OCI-LY7 (cell line): Measurements from ENCODE around the gene ACOT11. TPM values are rescaled to one million over a fixed set of nuclear protein-coding genes. Genes with fewer than 3 reads are reported as not detected.

Experiments used
- BruUV-seq: library from RNA; stranded (reverse); fragments of 400-500 nt; replicated peaks from 2 replicates; lab custom pipeline; 2021; lab: Mats Ljungman, UMichigan
- CTCF ChIA-PET: fragments of 300-600 bp; sonication (Branson Sonifier 250); formaldehyde crosslinking; loops from one replicate; lab custom pipeline; 2022; ENCODE audit warnings: antibody characterized with exemption; ENCODE audit not compliant: unreplicated experiment; lab: Charles Lee
- POLR2A ChIA-PET: fragments of 300-600 bp; sonication (Branson Sonifier 250); formaldehyde crosslinking; loops from one replicate; lab custom pipeline; 2022; ENCODE audit warnings: antibody characterized with exemption; lab: Charles Lee
- DNase-seq: peaks from one replicate; pipeline ENCODE4 v3.0.0-alpha.2; 2015; ENCODE audit warnings: low spot score
- H2AFZ ChIP-seq: fragments of 200-600 bp; sonication (generic), shearing (Covaris generic); 2 replicates; pipeline ENCODE4 v1.6.1; 2014; ENCODE audit warnings: mild to moderate bottlenecking, antibody characterized with exemption, low read length, moderate library complexity
- H3K27ac ChIP-seq: fragments of 200-600 bp; sonication (generic); 2 replicates; pipeline ENCODE4 v1.5.1; 2014; ENCODE audit warnings: mixed run types, low read depth, mild to moderate bottlenecking, moderate library complexity, low read length, inconsistent platforms; ENCODE audit not compliant: poor library complexity, severe bottlenecking
- H3K36me3 ChIP-seq: fragments of 200-600 bp; sonication (generic); 2 replicates; pipeline ENCODE4 v1.6.1; 2014; ENCODE audit warnings: mild to moderate bottlenecking, antibody characterized with exemption, low read length, moderate library complexity, mixed read lengths; ENCODE audit not compliant: insufficient read depth
- H3K4me1 ChIP-seq: fragments of 200-600 bp; sonication (generic); 2 replicates; pipeline ENCODE4 v1.5.1; 2014; ENCODE audit warnings: mild to moderate bottlenecking, low read length; ENCODE audit not compliant: insufficient read depth, poor library complexity, severe bottlenecking
- H3K4me2 ChIP-seq: fragments of 200-600 bp; sonication (generic); 2 replicates; pipeline ENCODE4 v1.6.1; 2014; ENCODE audit warnings: mild to moderate bottlenecking, low read length
- H3K4me3 ChIP-seq: fragments of 200-600 bp; sonication (generic); 2 replicates; pipeline ENCODE4 v1.5.1; 2014; ENCODE audit warnings: mild to moderate bottlenecking, low read depth, low read length; ENCODE audit not compliant: poor library complexity, severe bottlenecking
- H3K79me2 ChIP-seq: fragments of 200-600 bp; sonication (generic); 2 replicates; pipeline ENCODE4 v1.6.1; 2016; ENCODE audit warnings: low read depth, mild to moderate bottlenecking, low read length, moderate library complexity, mixed read lengths; ENCODE audit not compliant: insufficient read depth
- H3K9me2 ChIP-seq: fragments of 200-600 bp; sonication (generic); 2 replicates; pipeline ENCODE4 v1.6.1; 2016; ENCODE audit warnings: mild to moderate bottlenecking, low read length, mixed read lengths; ENCODE audit not compliant: insufficient read depth
- H3K9me3 ChIP-seq: fragments of 200-600 bp; sonication (generic); 2 replicates; pipeline ENCODE4 v1.6.1; 2014; ENCODE audit warnings: mild to moderate bottlenecking, mixed run types, low read length, mixed read lengths
- H4K20me1 ChIP-seq: fragments of 200-600 bp; sonication (generic); 2 replicates; pipeline ENCODE4 v1.6.1; 2014; ENCODE audit warnings: mild to moderate bottlenecking, antibody characterized with exemption, low read length, moderate library complexity, mixed read lengths; ENCODE audit not compliant: insufficient read depth
- EZH2phosphoT487 ChIP-seq: fragments of 200-600 bp; sonication (generic); IDR thresholded peaks from 2 replicates; pipeline ENCODE4 v1.6.1; 2018; ENCODE audit warnings: low read depth, borderline replicate concordance, mild to moderate bottlenecking, mixed run types, antibody characterized with exemption, low read length, moderate library complexity, mixed read lengths
- intact Hi-C: fragments of 100-400 bp; cut with micrococcal nuclease; formaldehyde crosslinking; loops from one replicate; pipeline ENCODE4 v1.10.0; 2022; ENCODE audit not compliant: unreplicated experiment
- total RNA-seq, 2 experiments: library from RNA; depleted of rRNA in 1 of 2; stranded (reverse); fragments of >200 nt in 1 of 2; shearing (Covaris generic) in 1 of 2; gene quantifications; 2 replicates each; pipeline ENCODE4 v1.2.3, GENCODE V29; 2014 to 2022
- TF ChIP-seq, protein P1 (sequence below): fragments of 200-600 bp; sonication (generic); conservative IDR thresholded peaks from 2 replicates; pipeline ENCODE4 v1.5.1; 2014; ENCODE audit warnings: mild to moderate bottlenecking, antibody characterized with exemption, low read length, moderate library complexity, mixed read lengths

Gene ACOT11
- total RNA-seq, 2 experiments from 2014 or later = not detected

GRCh38 chr1:54569339-54569738, 21.3 kb downstream of the ACOT11 start:
- POLR2A ChIA-PET = no interaction called here

GRCh38 chr1:54570161-54570560, 22.1 kb downstream of the ACOT11 start:
- CTCF ChIA-PET = no interaction called here

More at GRCh38 chr1:54569339-54569738, 21.3 kb downstream of the ACOT11 start:
- Histone ChIP-seq H4K20me1 (no peaks in the 10 kb centered on the region), H3K4me3 (no peak overlapping the region), H3K79me2 (no peaks in the 10 kb centered on the region), H3K9me2 (no peaks in the 10 kb centered on the region), H3K4me1 (peaks cover 9% of the 10 kb centered on the region), H2AFZ (no peak overlapping the region), H3K9me3 (no peaks in the 10 kb centered on the region), H3K4me2 (no peak overlapping the region), H3K27ac (no peak overlapping the region), H3K36me3 (no peaks in the 10 kb centered on the region)
- TF ChIP-seq, protein P1, sequence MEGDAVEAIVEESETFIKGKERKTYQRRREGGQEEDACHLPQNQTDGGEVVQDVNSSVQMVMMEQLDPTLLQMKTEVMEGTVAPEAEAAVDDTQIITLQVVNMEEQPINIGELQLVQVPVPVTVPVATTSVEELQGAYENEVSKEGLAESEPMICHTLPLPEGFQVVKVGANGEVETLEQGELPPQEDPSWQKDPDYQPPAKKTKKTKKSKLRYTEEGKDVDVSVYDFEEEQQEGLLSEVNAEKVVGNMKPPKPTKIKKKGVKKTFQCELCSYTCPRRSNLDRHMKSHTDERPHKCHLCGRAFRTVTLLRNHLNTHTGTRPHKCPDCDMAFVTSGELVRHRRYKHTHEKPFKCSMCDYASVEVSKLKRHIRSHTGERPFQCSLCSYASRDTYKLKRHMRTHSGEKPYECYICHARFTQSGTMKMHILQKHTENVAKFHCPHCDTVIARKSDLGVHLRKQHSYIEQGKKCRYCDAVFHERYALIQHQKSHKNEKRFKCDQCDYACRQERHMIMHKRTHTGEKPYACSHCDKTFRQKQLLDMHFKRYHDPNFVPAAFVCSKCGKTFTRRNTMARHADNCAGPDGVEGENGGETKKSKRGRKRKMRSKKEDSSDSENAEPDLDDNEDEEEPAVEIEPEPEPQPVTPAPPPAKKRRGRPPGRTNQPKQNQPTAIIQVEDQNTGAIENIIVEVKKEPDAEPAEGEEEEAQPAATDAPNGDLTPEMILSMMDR = no peak
- TF ChIP-seq EZH2phosphoT487 = no peak
- intact Hi-C loops = no loop called here
- no TSS peak for BruUV-seq
- DNase-seq = no peak
- CTCF ChIA-PET = no interaction called here

GRCh38 chr1:54571326-54571725, 23.3 kb downstream of the ACOT11 start:
- Histone ChIP-seq H2AFZ (0 out of 2 replicates have a peak overlapping the region, but pooled peaks have one; percentile 7), H3K9me3 (no peaks in the 10 kb centered on the region), H3K4me3 (no peak overlapping the region), H3K4me1 (peaks cover 9% of the 10 kb centered on the region), H3K36me3 (no peaks in the 10 kb centered on the region), H3K27ac (no peak overlapping the region), H4K20me1 (no peaks in the 10 kb centered on the region), H3K9me2 (no peaks in the 10 kb centered on the region), H3K79me2 (no peaks in the 10 kb centered on the region), H3K4me2 (no peak overlapping the region)
- no TSS peak for BruUV-seq
- TF ChIP-seq, protein P1 = no peak
- TF ChIP-seq EZH2phosphoT487 = no peak
- no peak for DNase-seq
- ChIA-PET POLR2A (interaction anchor here (0.7 kb wide), 1 partner anchor 53 kb away, joined by 4 read pairs; no protein-coding TSS in a partner anchor), CTCF (no interaction called here)
- intact Hi-C loops = no loop called here

More at GRCh38 chr1:54570161-54570560, 22.1 kb downstream of the ACOT11 start:
- no peak for TF ChIP-seq EZH2phosphoT487
- TF ChIP-seq, protein P1 = no peak
- no peaks in the 10 kb centered on the region for H4K20me1 ChIP-seq
- no peak overlapping the region for H2AFZ ChIP-seq
- intact Hi-C loops = no loop called here
- no peak overlapping the region for H3K4me2 ChIP-seq
- no TSS peak for BruUV-seq
- H3K79me2 ChIP-seq = no peaks in the 10 kb centered on the region
- H3K4me3 ChIP-seq = no peak overlapping the region
- H3K27ac ChIP-seq = no peak overlapping the region
- H3K9me3 ChIP-seq = no peaks in the 10 kb centered on the region
- no peak for DNase-seq
- POLR2A ChIA-PET = no interaction called here
- no peaks in the 10 kb centered on the region for H3K36me3 ChIP-seq
- no peaks in the 10 kb centered on the region for H3K9me2 ChIP-seq
- peaks cover 9% of the 10 kb centered on the region for H3K4me1 ChIP-seq
